Measurements from ENCODE around the gene POU2AF2. TPM values are rescaled to one million over a fixed set of nuclear protein-coding genes. Genes with fewer than 3 reads are reported as not detected.

POU2AF2 gene
- total RNA-seq, 1 experiment from 2014 or later = not detected

GRCh38 chr11:111330234-111330893, 84.8 kb downstream of the POU2AF2 start:
- BruUV-seq (replicated peaks) = no TSS peak
- no peaks in the 10 kb centered on the region for H3K79me2 ChIP-seq (ENCODE audit: low read depth)
- peaks cover 27% of the 10 kb centered on the region for H3F3A ChIP-seq (ENCODE audit: insufficient read depth, low read depth)
- no peaks in the 10 kb centered on the region for H3K9me3 ChIP-seq (ENCODE audit: insufficient read depth, low read depth)
- no peaks in the 10 kb centered on the region for H3K36me3 ChIP-seq (ENCODE audit: low read depth)
- H3K27me3 ChIP-seq (ENCODE audit: insufficient read depth, low read depth) = no peaks in the 10 kb centered on the region
- peaks cover 72% of the 10 kb centered on the region for H3K4me1 ChIP-seq (replicated peaks; ENCODE audit: insufficient read depth)
- H3K4me3 ChIP-seq = no peak overlapping the region
- POLR2A ChIA-PET (ENCODE audit: unreplicated experiment) = no interaction called here
- no peak overlapping the region for H3K27ac ChIP-seq
- intact Hi-C loops (cut with micrococcal nuclease; ENCODE audit: unreplicated experiment) = no loop called here
- CTCF ChIA-PET = no interaction called here
- DNase-seq = no peak
- H3K4me2 ChIP-seq = no peak overlapping the region
- H4K20me1 ChIP-seq (ENCODE audit: insufficient read depth) = no peaks in the 10 kb centered on the region
- no peaks in the 10 kb centered on the region for H3K9me2 ChIP-seq (ENCODE audit: insufficient read depth)
- no peak overlapping the region for H2AFZ ChIP-seq
- TF ChIP-seq CTCF (conservative IDR thresholded peaks at IDR 0.05) = no peak

GRCh38 chr11:111331711-111332479, 86.4 kb downstream of the POU2AF2 start:
- no TSS peak for BruUV-seq (replicated peaks)
- POLR2A ChIA-PET (ENCODE audit: unreplicated experiment) = no interaction called here

More at GRCh38 chr11:111331711-111332479, 86.4 kb downstream of the POU2AF2 start:
- Histone ChIP-seq H3K4me2 (peak overlapping the region; percentile 24), H3K79me2 (ENCODE audit: low read depth) (no peaks in the 10 kb centered on the region), H3K4me3 (no peak overlapping the region), H3K36me3 (ENCODE audit: low read depth) (no peaks in the 10 kb centered on the region), H3K9me2 (ENCODE audit: insufficient read depth) (no peaks in the 10 kb centered on the region), H3K27ac (peak overlapping the region; percentile 63), H3K27me3 (ENCODE audit: insufficient read depth, low read depth) (no peaks in the 10 kb centered on the region), H2AFZ (no peak overlapping the region), H3K9me3 (ENCODE audit: insufficient read depth, low read depth) (no peaks in the 10 kb centered on the region), H4K20me1 (ENCODE audit: insufficient read depth) (no peaks in the 10 kb centered on the region), H3K4me1 (replicated peaks; ENCODE audit: insufficient read depth) (peaks cover 77% of the 10 kb centered on the region), H3F3A (ENCODE audit: insufficient read depth, low read depth) (peaks cover 31% of the 10 kb centered on the region)
- intact Hi-C loops (cut with micrococcal nuclease; ENCODE audit: unreplicated experiment) = no loop called here
- TF ChIP-seq CTCF (conservative IDR thresholded peaks at IDR 0.05) (no peak), EZH2 (IDR thresholded peaks at IDR 0.05; ENCODE audit: low read depth) (no peak)
- CTCF ChIA-PET = no interaction called here
- DNase-seq = peak in 1 of 2 experiments; percentile 72
